ENCODE results near the gene CHRDL2. TPM values are rescaled to one million over a fixed set of nuclear protein-coding genes. Genes with fewer than 3 reads are reported as not detected.

Gene CHRDL2
- total RNA-seq, 3 donors from 2014 or later (not counting 1 experiment from before 2014, with no cell fraction given) = not detected

GRCh38 chr11:74684661-74685060 is 46.6 kb downstream of the CHRDL2 start:
- no peaks in the 10 kb centered on the region for H3K36me3 ChIP-seq (ENCODE audit: control insufficient read depth, insufficient read depth, low read length)
- no peaks in the 10 kb centered on the region for H3K4me1 Mint-ChIP-seq
- H3K27me3 ChIP-seq (ENCODE audit: control insufficient read depth, insufficient read depth, low read length) = peaks cover 14% of the 10 kb centered on the region
- TF ChIP-seq CTCF (IDR thresholded peaks at IDR 0.05) = no peak
- 83% methylated on average over 1 of the region's 1 CpG for WGBS (ENCODE audit: insufficient coverage)
- ATAC-seq (no peak), DNase-seq (no peak)
- H3K4me1 ChIP-seq (ENCODE audit: control insufficient read depth, insufficient read depth, low read length) = peaks cover 3% of the 10 kb centered on the region
- H3K9me3 ChIP-seq (ENCODE audit: control insufficient read depth, insufficient read depth, low read length) = no peaks in the 10 kb centered on the region
- H3K4me3 ChIP-seq (ENCODE audit: low read length) = no peak overlapping the region
- no peaks in the 10 kb centered on the region for H3K36me3 Mint-ChIP-seq
- H3K9me3 Mint-ChIP-seq = no peaks in the 10 kb centered on the region
- no peak overlapping the region for H3K27ac Mint-ChIP-seq
- no peak overlapping the region for H3K4me3 Mint-ChIP-seq
- intact Hi-C loops (cut with micrococcal nuclease) = no loop called here
- no peak overlapping the region for H3K27ac ChIP-seq (ENCODE audit: low read length)
- peaks cover 24 to 26% of the 10 kb centered on the region in 2 donors for H3K27me3 Mint-ChIP-seq (ENCODE audit: low read depth in 2 of 2)

- no peak overlapping the region for H3K27ac Mint-ChIP-seq
- Histone ChIP-seq H3K4me1 (ENCODE audit: control insufficient read depth, insufficient read depth, low read length) (peaks cover 3% of the 10 kb centered on the region), H3K9me3 (ENCODE audit: control insufficient read depth, insufficient read depth, low read length) (no peaks in the 10 kb centered on the region), H3K27ac (ENCODE audit: low read length) (no peak overlapping the region), H3K27me3 (ENCODE audit: control insufficient read depth, insufficient read depth, low read length) (peaks cover 14% of the 10 kb centered on the region), H3K4me3 (ENCODE audit: low read length) (no peak overlapping the region), H3K36me3 (ENCODE audit: control insufficient read depth, insufficient read depth, low read length) (no peaks in the 10 kb centered on the region)
- no peaks in the 10 kb centered on the region for H3K9me3 Mint-ChIP-seq
- no peaks in the 10 kb centered on the region for H3K36me3 Mint-ChIP-seq
- H3K4me1 Mint-ChIP-seq = no peaks in the 10 kb centered on the region
- intact Hi-C loops (cut with micrococcal nuclease) = no loop called here
- ATAC-seq (no peak), DNase-seq (no peak)
- H3K4me3 Mint-ChIP-seq = no peak overlapping the region
- TF ChIP-seq CTCF (IDR thresholded peaks at IDR 0.05) = no peak
- 77% methylated on average over 12 of the region's 12 CpGs for WGBS (ENCODE audit: insufficient coverage)
- peaks cover 24 to 26% of the 10 kb centered on the region in 2 donors for H3K27me3 Mint-ChIP-seq (ENCODE audit: low read depth in 2 of 2)
These were observed 47.2 kb downstream of the CHRDL2 start for GRCh38 chr11:74683941-74684481.

GRCh38 chr11:74683279-74683871 is 47.9 kb downstream of the CHRDL2 start:
- WGBS (ENCODE audit: insufficient coverage) = 6% methylated on average over 59 of the region's 59 CpGs
- H3K4me1 Mint-ChIP-seq = no peaks in the 10 kb centered on the region
- DNase-seq (no peak), ATAC-seq (peak in 2 of 3 donors; percentile 34 to 53)
- Histone ChIP-seq H3K27me3 (ENCODE audit: control insufficient read depth, insufficient read depth, low read length) (peaks cover 14% of the 10 kb centered on the region), H3K4me1 (ENCODE audit: control insufficient read depth, insufficient read depth, low read length) (peaks cover 3% of the 10 kb centered on the region), H3K27ac (ENCODE audit: low read length) (no peak overlapping the region), H3K4me3 (ENCODE audit: low read length) (no peak overlapping the region), H3K9me3 (ENCODE audit: control insufficient read depth, insufficient read depth, low read length) (no peaks in the 10 kb centered on the region), H3K36me3 (ENCODE audit: control insufficient read depth, insufficient read depth, low read length) (no peaks in the 10 kb centered on the region)
- H3K27me3 Mint-ChIP-seq (ENCODE audit: low read depth in 2 of 2) = peaks cover 24 to 26% of the 10 kb centered on the region in 2 donors
- H3K9me3 Mint-ChIP-seq = no peaks in the 10 kb centered on the region
- H3K4me3 Mint-ChIP-seq = no peak overlapping the region
- intact Hi-C loops (cut with micrococcal nuclease) = no loop called here
- H3K36me3 Mint-ChIP-seq = no peaks in the 10 kb centered on the region
- H3K27ac Mint-ChIP-seq = no peak overlapping the region
- TF ChIP-seq CTCF (IDR thresholded peaks at IDR 0.05) = no peak

Data from natural killer cell (primary cell).